ENCODE data around the gene SHC4. TPM values are rescaled to one million over a fixed set of nuclear protein-coding genes. Genes with fewer than 3 reads are reported as not detected.

The SHC4 gene
- total RNA-seq, 3 donors from 2014 or later: 0.31 to 3.6 (median 0.43) TPM

- TF ChIP-seq CTCF (IDR thresholded peaks at IDR 0.05): no peak
- Histone ChIP-seq H3K9me3 (no peaks in the 10 kb centered on the region), H3K36me3 (ENCODE audit: low read depth) (no peaks in the 10 kb centered on the region), H3K4me3 (no peak overlapping the region), H3K4me1 (ENCODE audit: low read depth) (no peaks in the 10 kb centered on the region)
- ATAC-seq: no peak
- intact Hi-C loops (cut with DNase I, micrococcal nuclease): no loop called here
- no peak for DNase-seq
Measured at GRCh38 chr15:48825075-48825474, 138.6 kb downstream of the SHC4 start.

- no peaks in the 10 kb centered on the region for H3K4me1 ChIP-seq (ENCODE audit: low read depth)
- no peak overlapping the region for H3K4me3 ChIP-seq
- no peaks in the 10 kb centered on the region for H3K9me3 ChIP-seq
- TF ChIP-seq CTCF (IDR thresholded peaks at IDR 0.05): no peak
- ATAC-seq (no peak), DNase-seq (no peak)
- H3K36me3 ChIP-seq (ENCODE audit: low read depth): no peaks in the 10 kb centered on the region
- intact Hi-C loops (cut with DNase I, micrococcal nuclease): no loop called here
Measured at GRCh38 chr15:48823706-48824105, 140.0 kb downstream of the SHC4 start.

- no peak overlapping the region for H3K4me3 ChIP-seq
- no peaks in the 10 kb centered on the region for H3K36me3 ChIP-seq (ENCODE audit: low read depth)
- intact Hi-C loops (cut with DNase I, micrococcal nuclease): no loop called here
- TF ChIP-seq CTCF (IDR thresholded peaks at IDR 0.05): no peak
- DNase-seq (no peak), ATAC-seq (no peak)
- H3K4me1 ChIP-seq (ENCODE audit: low read depth): no peaks in the 10 kb centered on the region
- H3K9me3 ChIP-seq: no peaks in the 10 kb centered on the region
Measured at GRCh38 chr15:48823237-48823636, 140.5 kb downstream of the SHC4 start.

GRCh38 chr15:48814286-48814685 lies 149.4 kb downstream of the SHC4 start:
- ATAC-seq (no peak), DNase-seq (no peak)
- Histone ChIP-seq H3K4me1 (ENCODE audit: low read depth) (no peaks in the 10 kb centered on the region), H3K4me3 (no peak overlapping the region), H3K9me3 (no peaks in the 10 kb centered on the region), H3K36me3 (ENCODE audit: low read depth) (no peaks in the 10 kb centered on the region)
- intact Hi-C loops (cut with DNase I, micrococcal nuclease): no loop called here
- TF ChIP-seq CTCF (IDR thresholded peaks at IDR 0.05): no peak

- Histone ChIP-seq H3K4me3 (peak overlapping the region; percentile 59), H3K36me3 (ENCODE audit: low read depth) (no peaks in the 10 kb centered on the region), H3K9me3 (no peaks in the 10 kb centered on the region), H3K4me1 (ENCODE audit: low read depth) (no peaks in the 10 kb centered on the region)
- DNase-seq (peak in 1 of 3 donors; percentile 15), ATAC-seq (peak; percentile 6)
- TF ChIP-seq CTCF (IDR thresholded peaks at IDR 0.05): no peak
- intact Hi-C loops (cut with DNase I, micrococcal nuclease): no loop called here
Measured at GRCh38 chr15:48811325-48811958, 152.3 kb downstream of the SHC4 start.

Measured in mucosa of descending colon (tissue), 3 donors.